Muscle of leg (tissue), 11 donors: Measurements from ENCODE around the gene BCAS3. TPM values are rescaled to one million over a fixed set of nuclear protein-coding genes. Genes with fewer than 3 reads are reported as not detected.
"Not testable (repeated sequence)": the region's sequence is repeated elsewhere in the genome, so short reads cannot be mapped to it uniquely, and the experiment has no call there.

Experiments
- DNase-seq: peaks from one replicate; pipeline ENCODE4 v3.0.0; 2013
- H3K27ac ChIP-seq: one replicate; pipeline ENCODE4 v1.5.1; 2013; ENCODE audit warnings: mild to moderate bottlenecking, low read length, control low read depth
- H3K27me3 ChIP-seq: one replicate; pipeline ENCODE4 v1.6.1; 2013; ENCODE audit warnings: low read length; ENCODE audit not compliant: control insufficient read depth, insufficient read depth
- H3K36me3 ChIP-seq: one replicate; pipeline ENCODE4 v1.6.1; 2013; ENCODE audit warnings: low read length; ENCODE audit not compliant: control insufficient read depth, insufficient read depth
- H3K4me1 ChIP-seq: one replicate; pipeline ENCODE4 v1.6.1; 2013; ENCODE audit warnings: low read length; ENCODE audit not compliant: control insufficient read depth, insufficient read depth
- H3K4me3 ChIP-seq: one replicate; pipeline ENCODE4 v1.5.1; 2013; ENCODE audit warnings: low read length, control low read depth
- H3K9me3 ChIP-seq: replicated peaks from 2 replicates; pipeline ENCODE4 v1.6.1; 2013; ENCODE audit warnings: low read depth, low read length; ENCODE audit not compliant: control insufficient read depth
- WGBS: methylation state at CpG from one replicate; pipeline ENCODE4 v1.1.5; 2013; ENCODE audit warnings: missing lambda C conversion rate; ENCODE audit not compliant: insufficient coverage; 5-methylcytosine and 5-hydroxymethylcytosine counted together
- polyA plus RNA-seq, 8 donors: library from polyadenylated mRNA; unstranded; fragments of 120-200 nt; gene quantifications; one replicate each; pipeline versions ENCODE4 v1.2.1 to v1.2.3, GENCODE V29; 2013; ENCODE audit warnings: inconsistent platforms in 1 of 8, low replicate concordance in 1 of 8; ENCODE audit not compliant: insufficient read length in 8 of 8, insufficient read depth in 1 of 8
- total RNA-seq: library from RNA; stranded (reverse); fragments of 120-200 nt; gene quantifications from one replicate; pipeline ENCODE4 v1.2.4, GENCODE V29; 2013

Gene BCAS3
- total and polyA plus RNA-seq, 9 donors = 7.6 to 15.8 (median 9.5) TPM

- 50% methylated on average over 10 of the region's 11 CpGs for WGBS
- Histone ChIP-seq H3K27me3 (peaks cover 4% of the 10 kb centered on the region), H3K9me3 (no peaks in the 10 kb centered on the region), H3K4me1 (peaks cover 9% of the 10 kb centered on the region), H3K36me3 (no peaks in the 10 kb centered on the region), H3K27ac (no peak overlapping the region), H3K4me3 (no peak overlapping the region)
- peak; percentile 22 for DNase-seq
These were observed 748.2 kb downstream of the BCAS3 start for GRCh38 chr17:61425682-61426481.

GRCh38 chr17:61426482-61427304 is 749.0 kb downstream of the BCAS3 start:
- Histone ChIP-seq H3K27me3 (peaks cover 4% of the 10 kb centered on the region), H3K4me3 (no peak overlapping the region), H3K27ac (no peak overlapping the region), H3K36me3 (no peaks in the 10 kb centered on the region), H3K9me3 (no peaks in the 10 kb centered on the region), H3K4me1 (peaks cover 9% of the 10 kb centered on the region)
- DNase-seq = no peak
- WGBS = 94% methylated on average over 2 of the region's 10 CpGs

- no peaks in the 10 kb centered on the region for H3K9me3 ChIP-seq
- DNase-seq = no peak
- H3K27me3 ChIP-seq = peaks cover 1% of the 10 kb centered on the region
These were observed 749.9 kb downstream of the BCAS3 start for GRCh38 chr17:61427567-61427966.

GRCh38 chr17:61429274-61429673 is 751.6 kb downstream of the BCAS3 start:
- no peak overlapping the region for H3K27ac ChIP-seq
- no CpG with 5 or more reads among the region's 1 CpG for WGBS

More at GRCh38 chr17:61427567-61427966, 749.9 kb downstream of the BCAS3 start:
- Histone ChIP-seq H3K4me3 (no peak overlapping the region), H3K4me1 (peaks cover 9% of the 10 kb centered on the region), H3K36me3 (no peaks in the 10 kb centered on the region), H3K27ac (no peak overlapping the region)

GRCh38 chr17:61429831-61430230 is 752.2 kb downstream of the BCAS3 start:
- WGBS = no CpG with 5 or more reads among the region's 6 CpGs
- H3K36me3 ChIP-seq, H3K4me1 ChIP-seq, H3K4me3 ChIP-seq, H3K27ac ChIP-seq, H3K9me3 ChIP-seq, DNase-seq, H3K27me3 ChIP-seq: not testable (repeated sequence)

More at GRCh38 chr17:61429274-61429673, 751.6 kb downstream of the BCAS3 start:
- Histone ChIP-seq H3K9me3 (no peaks in the 10 kb centered on the region), H3K4me1 (peaks cover 9% of the 10 kb centered on the region), H3K36me3 (no peaks in the 10 kb centered on the region), H3K4me3 (no peak overlapping the region), H3K27me3 (no peaks in the 10 kb centered on the region)
- no peak for DNase-seq

- Histone ChIP-seq H3K4me1 (no peaks in the 10 kb centered on the region), H3K36me3 (no peaks in the 10 kb centered on the region)
- 64% methylated on average over 3 of the region's 4 CpGs for WGBS
These were observed 754.1 kb downstream of the BCAS3 start for GRCh38 chr17:61431594-61432311.

GRCh38 chr17:61436273-61436672 is 758.6 kb downstream of the BCAS3 start:
- no peaks in the 10 kb centered on the region for H3K36me3 ChIP-seq
- no peaks in the 10 kb centered on the region for H3K4me1 ChIP-seq
- peaks cover 13% of the 10 kb centered on the region for H3K9me3 ChIP-seq
- no peak overlapping the region for H3K4me3 ChIP-seq
- H3K27me3 ChIP-seq = peaks cover 3% of the 10 kb centered on the region
- H3K27ac ChIP-seq = no peak overlapping the region
- no peak for DNase-seq

More at GRCh38 chr17:61431594-61432311, 754.1 kb downstream of the BCAS3 start:
- Histone ChIP-seq H3K9me3 (peaks cover 3% of the 10 kb centered on the region), H3K27me3 (no peaks in the 10 kb centered on the region), H3K27ac (no peak overlapping the region), H3K4me3 (no peak overlapping the region)
- no peak for DNase-seq

GRCh38 chr17:61436995-61437704 is 759.5 kb downstream of the BCAS3 start:
- DNase-seq = no peak
- Histone ChIP-seq H3K36me3 (no peaks in the 10 kb centered on the region), H3K27ac (no peak overlapping the region), H3K9me3 (peaks cover 13% of the 10 kb centered on the region), H3K4me1 (no peaks in the 10 kb centered on the region), H3K4me3 (no peak overlapping the region), H3K27me3 (peaks cover 3% of the 10 kb centered on the region)

- Histone ChIP-seq H3K4me1 (peaks cover 8% of the 10 kb centered on the region), H3K4me3 (no peak overlapping the region), H3K9me3 (peaks cover 10% of the 10 kb centered on the region), H3K27me3 (peaks cover 8% of the 10 kb centered on the region), H3K27ac (no peak overlapping the region), H3K36me3 (no peaks in the 10 kb centered on the region)
- DNase-seq = no peak
These were observed 763.0 kb downstream of the BCAS3 start for GRCh38 chr17:61440697-61441096.
